NB4 (cell line): ENCODE results near the gene ME3.
"Not testable (repeated sequence)": the region's sequence is repeated elsewhere in the genome, so short reads cannot be mapped to it uniquely, and the experiment has no call there.

Experiments used
- DNase-seq: peaks from one replicate; pipeline ENCODE4 v3.0.0; 2010; ENCODE audit warnings: low read depth
- H3K4me3 ChIP-seq: one replicate; pipeline ENCODE4 v1.5.1; 2011; ENCODE audit warnings: mild to moderate bottlenecking, low read depth, low read length, moderate library complexity
- MYC ChIP-seq: IDR thresholded peaks from 2 replicates; pipeline ENCODE4 v1.6.1; 2011; ENCODE audit warnings: low read depth, low read length
- POLR2A ChIP-seq: IDR thresholded peaks from 2 replicates; pipeline ENCODE4 v1.6.1; 2011; ENCODE audit warnings: mild to moderate bottlenecking; ENCODE audit not compliant: insufficient read length; ENCODE audit errors: extremely low read depth
- TF ChIP-seq, protein P1 (sequence below): IDR thresholded peaks from one replicate; pipeline ENCODE4 v1.5.1; 2012; ENCODE audit warnings: low read depth, low read length
- TF ChIP-seq, protein P2 (sequence below): IDR thresholded peaks from 2 replicates; pipeline ENCODE4 v1.6.1; 2011; ENCODE audit warnings: low read depth, low read length

ME3 gene

GRCh38 chr11:86440843-86441242, 231.6 kb downstream of the ME3 start:
- H3K4me3 ChIP-seq: no peak overlapping the region
- no peak for TF ChIP-seq MYC
- no peak for TF ChIP-seq POLR2A
- TF ChIP-seq, protein P1, sequence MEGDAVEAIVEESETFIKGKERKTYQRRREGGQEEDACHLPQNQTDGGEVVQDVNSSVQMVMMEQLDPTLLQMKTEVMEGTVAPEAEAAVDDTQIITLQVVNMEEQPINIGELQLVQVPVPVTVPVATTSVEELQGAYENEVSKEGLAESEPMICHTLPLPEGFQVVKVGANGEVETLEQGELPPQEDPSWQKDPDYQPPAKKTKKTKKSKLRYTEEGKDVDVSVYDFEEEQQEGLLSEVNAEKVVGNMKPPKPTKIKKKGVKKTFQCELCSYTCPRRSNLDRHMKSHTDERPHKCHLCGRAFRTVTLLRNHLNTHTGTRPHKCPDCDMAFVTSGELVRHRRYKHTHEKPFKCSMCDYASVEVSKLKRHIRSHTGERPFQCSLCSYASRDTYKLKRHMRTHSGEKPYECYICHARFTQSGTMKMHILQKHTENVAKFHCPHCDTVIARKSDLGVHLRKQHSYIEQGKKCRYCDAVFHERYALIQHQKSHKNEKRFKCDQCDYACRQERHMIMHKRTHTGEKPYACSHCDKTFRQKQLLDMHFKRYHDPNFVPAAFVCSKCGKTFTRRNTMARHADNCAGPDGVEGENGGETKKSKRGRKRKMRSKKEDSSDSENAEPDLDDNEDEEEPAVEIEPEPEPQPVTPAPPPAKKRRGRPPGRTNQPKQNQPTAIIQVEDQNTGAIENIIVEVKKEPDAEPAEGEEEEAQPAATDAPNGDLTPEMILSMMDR: no peak
- TF ChIP-seq, protein P2, sequence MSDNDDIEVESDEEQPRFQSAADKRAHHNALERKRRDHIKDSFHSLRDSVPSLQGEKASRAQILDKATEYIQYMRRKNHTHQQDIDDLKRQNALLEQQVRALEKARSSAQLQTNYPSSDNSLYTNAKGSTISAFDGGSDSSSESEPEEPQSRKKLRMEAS: no peak
- DNase-seq: no peak

DNA sequence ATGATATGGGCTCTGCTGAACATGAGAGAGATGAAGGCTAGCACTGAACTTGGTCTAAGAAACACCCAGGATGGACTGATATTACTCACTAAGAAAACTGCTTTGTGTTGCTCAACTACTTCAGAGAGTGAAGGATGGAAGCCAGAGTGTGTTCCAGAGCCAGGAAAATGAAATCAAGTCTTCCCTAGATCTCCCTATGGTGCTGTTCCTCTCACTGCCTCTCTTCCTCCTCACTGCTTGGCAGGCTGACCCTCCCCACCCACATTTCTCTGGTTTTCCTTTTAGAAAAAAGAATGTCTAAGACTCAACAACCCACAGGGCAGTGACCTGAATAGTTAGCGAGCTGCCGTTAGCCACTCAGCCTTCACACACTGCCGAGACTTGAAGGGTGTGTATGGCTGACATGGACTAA, 232.1 kb downstream of the ME3 start:
- TF ChIP-seq, protein P2: no peak
- TF ChIP-seq, protein P1: no peak
- no peak for TF ChIP-seq MYC
- TF ChIP-seq POLR2A: no peak
- no peak overlapping the region for H3K4me3 ChIP-seq
- DNase-seq: no peak

GRCh38 chr11:86438685-86439084, 233.7 kb downstream of the ME3 start:
- no peak for DNase-seq
- no peak overlapping the region for H3K4me3 ChIP-seq
- TF ChIP-seq MYC: no peak
- TF ChIP-seq, protein P1: no peak
- TF ChIP-seq, protein P2: no peak
- TF ChIP-seq POLR2A: no peak

DNA sequence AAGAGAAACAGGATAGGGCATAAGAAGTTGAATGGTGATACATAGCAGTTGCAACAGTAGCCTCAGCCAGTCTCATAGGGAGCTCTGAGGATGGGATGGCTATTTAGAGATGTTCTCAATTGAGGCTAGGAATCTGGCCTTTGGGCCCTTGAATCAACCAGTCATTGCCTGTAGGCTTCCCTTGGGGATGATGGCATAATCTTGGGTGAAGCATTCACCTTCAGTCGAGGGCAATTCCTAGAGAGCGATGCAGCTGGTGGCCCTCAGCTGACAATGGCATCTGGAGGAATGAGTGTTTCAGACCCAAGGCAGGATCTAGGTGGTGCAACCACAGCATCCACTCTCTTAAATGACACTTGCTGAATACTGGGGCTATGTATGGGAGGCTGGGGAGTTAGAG, 236.7 kb downstream of the ME3 start:
- TF ChIP-seq, protein P2: no peak
- TF ChIP-seq POLR2A (no peak), MYC (no peak)
- TF ChIP-seq, protein P1: no peak
- no peak overlapping the region for H3K4me3 ChIP-seq

GRCh38 chr11:86433361-86434095, 238.9 kb downstream of the ME3 start:
- not testable (repeated sequence) for DNase-seq, H3K4me3 ChIP-seq

More for the DNA sequence above, 236.7 kb downstream of the ME3 start:
- no peak for DNase-seq

DNA sequence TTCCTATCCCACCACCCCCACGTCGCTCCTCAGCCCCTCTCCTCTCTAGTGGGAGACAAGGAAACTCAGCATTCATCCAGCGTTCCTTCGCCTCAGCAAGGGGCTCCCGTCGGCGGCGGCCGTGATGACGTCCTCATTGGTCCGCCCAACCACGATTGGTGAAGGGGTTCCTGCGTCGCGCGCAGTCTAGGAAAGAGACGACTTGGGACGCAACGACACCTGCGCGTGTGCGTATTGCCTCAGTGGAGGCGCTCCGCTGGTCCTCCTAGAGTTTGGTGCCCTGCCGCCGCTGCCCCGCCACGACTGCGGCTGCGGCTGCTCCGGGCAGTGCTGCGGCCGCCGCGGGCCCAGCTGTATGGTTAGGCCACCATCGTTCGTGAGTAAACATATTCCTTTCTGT, 241.2 kb downstream of the ME3 start:
- H3K4me3 ChIP-seq: no peak overlapping the region
- TF ChIP-seq, protein P1: no peak
- TF ChIP-seq POLR2A (no peak), MYC (no peak)
- TF ChIP-seq, protein P2: no peak
- no peak for DNase-seq
